H1 (cell line): ENCODE data around the gene ATP8B2. TPM values are rescaled to one million over a fixed set of nuclear protein-coding genes. Genes with fewer than 3 reads are reported as not detected.

Source experiments
- ATF2 ChIP-seq: IDR thresholded peaks from 2 replicates; pipeline ENCODE4 v1.6.1; 2012; ENCODE audit warnings: low read length, inconsistent platforms
- CHD1 ChIP-seq: IDR thresholded peaks from 2 replicates; pipeline ENCODE4 v1.6.1; 2012; ENCODE audit warnings: low read depth, low read length, improper control_type of control experiment
- CHD7 ChIP-seq: fragments of 300-600 bp; sonication (generic); IDR thresholded peaks from 2 replicates; pipeline ENCODE4 v1.7.1; 2012; ENCODE audit warnings: low read length, moderate library complexity, mild to moderate bottlenecking, inconsistent platforms; ENCODE audit not compliant: insufficient replicate concordance
- JUN ChIP-seq: IDR thresholded peaks from 2 replicates; pipeline ENCODE4 v1.6.1; 2011; ENCODE audit warnings: low read depth, mild to moderate bottlenecking, improper control_type of control experiment, low read length
- MAX ChIP-seq: IDR thresholded peaks from 2 replicates; pipeline ENCODE4 v1.6.1; 2012; ENCODE audit warnings: inconsistent platforms
- TAF1 ChIP-seq: IDR thresholded peaks from 2 replicates; pipeline ENCODE4 v1.6.1; 2011; ENCODE audit warnings: mild to moderate bottlenecking, low read depth, low read length
- polyA plus RNA-seq, 7 experiments: library from polyadenylated mRNA; depleted of rRNA in 3 of 7; stranded (reverse) in 5 of 7; unstranded in 2 of 7; fragments of >200 nt in 5 of 7; fragments of 200-250 nt in 2 of 7; gene quantifications; 1 replicate in 5 of 7; 2 replicates in 1 of 7; 4 replicates in 1 of 7; pipeline versions ENCODE4 v1.2.1 to v1.2.3, GENCODE V29; 2011 to 2013; ENCODE audit warnings: missing spikeins in 2 of 7, mixed read lengths in 2 of 7
- total RNA-seq: library from RNA; stranded (reverse); fragmentation: NEBNext Ultra II Directional; extraction: Animal tissue kit (Norgen Biotek cat#: 25700); gene quantifications from 2 replicates; pipeline ENCODE4 v1.2.1, GENCODE V29; 2021
- TF ChIP-seq, protein P1 (sequence below), 3 experiments: IDR thresholded peaks; 1 replicate in 2 of 3; 2 replicates in 1 of 3; pipeline versions ENCODE4 v1.5.1 to v1.6.1; 2011; ENCODE audit warnings: low read length in 3 of 3, mild to moderate bottlenecking in 3 of 3, inconsistent platforms in 2 of 3, low read depth in 1 of 3, moderate library complexity in 1 of 3; ENCODE audit not compliant: insufficient read depth in 1 of 3; ENCODE audit errors: control extremely low read depth in 1 of 3

The ATP8B2 gene
- total and polyA plus RNA-seq, 2 of the 8 experiments (the other 6 are each of a cell fraction or from before 2014, with no cell fraction given) = 61.4 to 70.1 TPM

DNA sequence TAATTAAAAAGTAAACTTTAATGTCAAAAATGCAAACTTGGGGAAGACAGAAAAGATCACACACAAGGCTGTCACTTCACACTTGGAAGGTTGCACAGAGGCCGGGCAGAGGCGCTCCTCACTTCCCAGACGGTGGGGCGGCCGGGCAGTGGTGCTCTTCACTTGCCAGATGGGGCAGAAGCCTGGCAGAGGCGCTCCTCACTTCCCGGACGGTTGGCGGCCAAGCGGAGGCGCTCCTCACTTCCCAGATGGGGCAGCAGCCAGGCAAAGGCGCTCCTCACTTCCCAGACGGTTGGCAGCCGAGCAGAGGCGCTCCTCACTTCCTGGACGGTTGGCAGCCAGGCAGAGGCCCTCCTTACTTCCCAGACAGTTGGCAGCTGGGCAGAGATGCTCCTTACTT, 54.0 kb downstream of the ATP8B2 start (continued):
- TF ChIP-seq CHD7 (no peak), MAX (no peak), CHD1 (no peak), JUN (no peak), ATF2 (no peak), TAF1 (no peak)
- TF ChIP-seq, protein P1, sequence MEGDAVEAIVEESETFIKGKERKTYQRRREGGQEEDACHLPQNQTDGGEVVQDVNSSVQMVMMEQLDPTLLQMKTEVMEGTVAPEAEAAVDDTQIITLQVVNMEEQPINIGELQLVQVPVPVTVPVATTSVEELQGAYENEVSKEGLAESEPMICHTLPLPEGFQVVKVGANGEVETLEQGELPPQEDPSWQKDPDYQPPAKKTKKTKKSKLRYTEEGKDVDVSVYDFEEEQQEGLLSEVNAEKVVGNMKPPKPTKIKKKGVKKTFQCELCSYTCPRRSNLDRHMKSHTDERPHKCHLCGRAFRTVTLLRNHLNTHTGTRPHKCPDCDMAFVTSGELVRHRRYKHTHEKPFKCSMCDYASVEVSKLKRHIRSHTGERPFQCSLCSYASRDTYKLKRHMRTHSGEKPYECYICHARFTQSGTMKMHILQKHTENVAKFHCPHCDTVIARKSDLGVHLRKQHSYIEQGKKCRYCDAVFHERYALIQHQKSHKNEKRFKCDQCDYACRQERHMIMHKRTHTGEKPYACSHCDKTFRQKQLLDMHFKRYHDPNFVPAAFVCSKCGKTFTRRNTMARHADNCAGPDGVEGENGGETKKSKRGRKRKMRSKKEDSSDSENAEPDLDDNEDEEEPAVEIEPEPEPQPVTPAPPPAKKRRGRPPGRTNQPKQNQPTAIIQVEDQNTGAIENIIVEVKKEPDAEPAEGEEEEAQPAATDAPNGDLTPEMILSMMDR (IDR thresholded peaks at IDR 0.05; ENCODE audit: control extremely low read depth in 1 of 3, insufficient read depth in 1 of 3, low read depth in 1 of 3, low read length in 3 of 3) = no peak
